Large intestine (tissue), 3 donors: ENCODE results near the gene TP73. TPM values are rescaled to one million over a fixed set of nuclear protein-coding genes. Genes with fewer than 3 reads are reported as not detected.

Source experiments
- DNase-seq, 2 donors: peaks; one replicate each; pipeline versions ENCODE4 v3.0.0 to v3.0.0-alpha.2; 2013
- H3K27ac ChIP-seq: one replicate; pipeline ENCODE4 v1.5.1; 2013; ENCODE audit warnings: low read length
- H3K27me3 ChIP-seq: 2 replicates; pipeline ENCODE4 v1.6.1; 2013; ENCODE audit warnings: low read length; ENCODE audit not compliant: control insufficient read depth, insufficient read depth
- H3K36me3 ChIP-seq: 2 replicates; pipeline ENCODE4 v1.6.1; 2013; ENCODE audit warnings: low read length; ENCODE audit not compliant: control insufficient read depth, insufficient read depth
- H3K4me1 ChIP-seq: one replicate; pipeline ENCODE4 v1.6.1; 2013; ENCODE audit warnings: low read length; ENCODE audit not compliant: control insufficient read depth, insufficient read depth
- H3K4me3 ChIP-seq: one replicate; pipeline ENCODE4 v1.5.1; 2013; ENCODE audit warnings: low read length
- H3K9me3 ChIP-seq: one replicate; pipeline ENCODE4 v1.6.1; 2013; ENCODE audit warnings: mild to moderate bottlenecking, low read depth, low read length, moderate library complexity; ENCODE audit not compliant: control insufficient read depth
- WGBS: methylation state at CpG from one replicate; pipeline ENCODE4 v1.1.5; 2013; ENCODE audit warnings: low lambda C conversion rate; ENCODE audit not compliant: insufficient coverage; 5-methylcytosine and 5-hydroxymethylcytosine counted together
- polyA plus RNA-seq: library from polyadenylated mRNA; unstranded; fragments of 120-200 nt; gene quantifications from one replicate; pipeline ENCODE4 v1.2.1, GENCODE V29; 2013

TP73 gene
- polyA plus RNA-seq, 1 donor: 0.55 TPM

GRCh38 chr1:3777078-3777547, 124.8 kb downstream of the TP73 start:
- DNase-seq: no peak
- WGBS: no CpG with 5 or more reads among the region's 10 CpGs
- Histone ChIP-seq H3K9me3 (peaks cover 2% of the 10 kb centered on the region), H3K27ac (no peak overlapping the region), H3K4me1 (peaks cover 30% of the 10 kb centered on the region), H3K27me3 (no peaks in the 10 kb centered on the region), H3K4me3 (no peak overlapping the region), H3K36me3 (peaks cover 31% of the 10 kb centered on the region)

- no CpG with 5 or more reads among the region's 20 CpGs for WGBS
- H3K9me3 ChIP-seq: peaks cover 2% of the 10 kb centered on the region
- peaks cover 39% of the 10 kb centered on the region for H3K36me3 ChIP-seq
- H3K4me1 ChIP-seq: peaks cover 30% of the 10 kb centered on the region
- no peak overlapping the region for H3K27ac ChIP-seq
- H3K27me3 ChIP-seq: no peaks in the 10 kb centered on the region
- H3K4me3 ChIP-seq: no peak overlapping the region
- peak in 1 of 2 donors; percentile 9 for DNase-seq
Measured at GRCh38 chr1:3777647-3778589, 125.6 kb downstream of the TP73 start.

DNA sequence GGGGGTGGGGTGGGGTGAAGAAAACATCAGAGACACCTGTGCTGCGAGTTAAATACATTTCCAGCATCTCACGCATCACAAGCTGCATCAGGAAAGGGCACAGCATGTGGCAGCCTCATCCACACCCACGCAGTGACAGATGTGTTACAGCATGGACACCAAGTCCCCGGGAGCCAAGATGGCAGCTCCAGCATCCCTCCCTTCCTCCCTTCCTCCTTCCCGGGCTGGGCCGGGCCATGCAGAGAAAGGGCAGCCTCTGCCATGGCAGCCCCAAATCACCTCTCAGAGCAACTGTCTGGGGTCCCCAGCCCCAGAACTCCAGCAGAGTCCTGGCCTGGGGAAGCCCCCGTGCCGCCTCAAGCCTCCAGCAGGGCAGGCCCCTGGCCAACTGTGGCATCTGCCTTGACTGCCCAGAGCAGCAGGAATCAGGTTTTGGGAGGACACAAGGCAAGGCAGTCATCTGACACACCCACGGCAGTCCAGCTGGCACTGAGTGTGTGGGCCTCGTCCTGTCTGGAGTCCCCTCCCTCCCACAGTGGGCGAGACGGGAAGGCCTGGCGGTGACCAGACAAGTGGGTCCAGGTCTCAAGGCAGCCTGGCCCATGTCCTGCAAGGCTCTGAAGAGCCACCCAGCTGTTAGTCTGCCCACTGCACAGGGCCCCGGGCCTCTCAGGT, 126.4 kb downstream of the TP73 start:
- Histone ChIP-seq H3K9me3 (peaks cover 2% of the 10 kb centered on the region), H3K27ac (no peak overlapping the region), H3K4me1 (peaks cover 25% of the 10 kb centered on the region), H3K36me3 (peaks cover 45% of the 10 kb centered on the region), H3K27me3 (no peaks in the 10 kb centered on the region), H3K4me3 (no peak overlapping the region)
- DNase-seq: no peak
- WGBS: no CpG with 5 or more reads among the region's 14 CpGs

DNA sequence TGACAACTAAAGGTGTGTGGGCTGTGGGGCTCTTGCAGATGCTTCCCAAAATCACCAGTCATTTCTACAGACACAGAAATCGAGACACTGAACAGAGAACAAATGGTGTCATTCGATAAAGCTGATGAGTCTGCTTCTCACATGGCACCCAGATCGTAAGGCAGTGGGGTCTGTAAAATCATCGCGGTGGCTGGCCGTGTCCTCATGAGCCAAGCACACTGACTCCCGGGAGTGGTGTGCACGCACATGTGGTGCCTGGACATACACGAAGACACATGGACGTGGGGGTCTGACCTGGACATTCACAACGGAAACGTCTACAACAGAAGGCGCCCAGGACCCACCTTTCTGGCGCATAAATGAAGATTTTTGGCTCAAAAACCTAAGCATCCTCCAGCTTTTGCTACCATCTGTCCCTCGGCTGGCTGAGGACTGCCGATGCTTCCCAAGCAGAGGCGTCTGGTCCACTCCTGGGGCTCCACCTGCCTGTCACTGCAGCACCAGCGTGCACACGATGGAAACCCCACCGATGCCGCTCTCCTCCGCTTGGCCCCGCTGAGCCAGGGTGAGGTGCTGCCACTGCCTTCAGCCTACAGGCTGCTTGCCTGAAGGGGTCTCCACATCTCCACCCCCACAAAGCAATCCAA, 127.1 kb downstream of the TP73 start:
- no peaks in the 10 kb centered on the region for H3K27me3 ChIP-seq
- peaks cover 50% of the 10 kb centered on the region for H3K36me3 ChIP-seq
- no CpG with 5 or more reads among the region's 23 CpGs for WGBS
- peaks cover 2% of the 10 kb centered on the region for H3K9me3 ChIP-seq
- no peak overlapping the region for H3K4me3 ChIP-seq
- H3K4me1 ChIP-seq: peaks cover 18% of the 10 kb centered on the region
- no peak overlapping the region for H3K27ac ChIP-seq
- no peak for DNase-seq

GRCh38 chr1:3779912-3780416, 127.6 kb downstream of the TP73 start:
- peaks cover 2% of the 10 kb centered on the region for H3K9me3 ChIP-seq

GRCh38 chr1:3780901-3781300, 128.6 kb downstream of the TP73 start:
- H3K9me3 ChIP-seq: peaks cover 2% of the 10 kb centered on the region
- 91% methylated on average over 4 of the region's 21 CpGs for WGBS
- H3K36me3 ChIP-seq: peaks cover 61% of the 10 kb centered on the region
- no peak for DNase-seq
- no peak overlapping the region for H3K27ac ChIP-seq
- H3K4me3 ChIP-seq: no peak overlapping the region
- no peaks in the 10 kb centered on the region for H3K27me3 ChIP-seq
- H3K4me1 ChIP-seq: peaks cover 10% of the 10 kb centered on the region

More at GRCh38 chr1:3779912-3780416, 127.6 kb downstream of the TP73 start:
- 100% methylated on average over 1 of the region's 20 CpGs for WGBS
- no peak overlapping the region for H3K4me3 ChIP-seq
- H3K36me3 ChIP-seq: peaks cover 53% of the 10 kb centered on the region
- no peak for DNase-seq
- H3K27me3 ChIP-seq: no peaks in the 10 kb centered on the region
- H3K27ac ChIP-seq: no peak overlapping the region
- H3K4me1 ChIP-seq: peaks cover 15% of the 10 kb centered on the region

- peaks cover 3% of the 10 kb centered on the region for H3K4me1 ChIP-seq
- no peak for DNase-seq
- no peaks in the 10 kb centered on the region for H3K27me3 ChIP-seq
- H3K9me3 ChIP-seq: peaks cover 2% of the 10 kb centered on the region
- peaks cover 83% of the 10 kb centered on the region for H3K36me3 ChIP-seq
- H3K4me3 ChIP-seq: no peak overlapping the region
- H3K27ac ChIP-seq: no peak overlapping the region
- WGBS: 100% methylated on average over 1 of the region's 30 CpGs
Measured at GRCh38 chr1:3783651-3784474, 131.5 kb downstream of the TP73 start.

GRCh38 chr1:3785045-3785444, 132.7 kb downstream of the TP73 start:
- no CpG with 5 or more reads among the region's 13 CpGs for WGBS
- no peaks in the 10 kb centered on the region for H3K27me3 ChIP-seq
- peak; percentile 75 to 86 for DNase-seq
- peaks cover 85% of the 10 kb centered on the region for H3K36me3 ChIP-seq
- no peak overlapping the region for H3K4me3 ChIP-seq
- peaks cover 2% of the 10 kb centered on the region for H3K9me3 ChIP-seq
- H3K27ac ChIP-seq: no peak overlapping the region
- peaks cover 3% of the 10 kb centered on the region for H3K4me1 ChIP-seq

DNA sequence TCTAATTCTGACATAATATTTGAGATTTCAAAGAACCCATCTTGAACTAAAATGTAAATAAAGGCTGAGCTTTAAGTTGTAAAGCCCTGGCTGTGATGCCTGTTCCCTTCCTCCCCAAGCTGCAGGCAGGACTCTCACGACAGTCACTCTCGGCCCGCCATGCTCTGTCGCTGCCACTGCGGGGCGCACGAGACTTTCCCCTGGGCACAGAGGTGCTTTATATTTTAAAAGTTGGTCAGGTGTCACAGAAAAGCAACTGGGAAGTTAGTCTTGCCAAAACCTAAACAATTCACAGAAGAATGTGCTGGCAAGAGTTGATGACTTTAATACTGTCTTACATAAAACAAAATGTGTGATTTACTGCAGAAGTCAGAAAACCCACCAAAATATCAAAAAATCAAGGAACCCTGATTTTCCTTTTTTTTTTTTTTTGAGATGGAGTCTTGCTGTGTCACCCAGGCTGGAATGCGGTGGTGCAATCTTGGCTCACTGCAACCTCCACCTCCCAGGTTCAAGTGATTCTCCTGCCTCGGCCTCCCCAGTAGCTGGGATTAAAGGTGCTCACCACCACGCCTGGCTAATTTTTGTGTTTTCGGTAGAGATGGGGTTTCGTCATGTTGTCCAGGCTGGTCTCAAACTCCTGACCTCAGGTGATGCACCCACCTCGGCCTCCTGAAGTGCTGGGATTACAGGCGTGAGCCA, 133.3 kb downstream of the TP73 start:
- no peaks in the 10 kb centered on the region for H3K27me3 ChIP-seq
- WGBS: no CpG with 5 or more reads among the region's 14 CpGs
- peaks cover 3% of the 10 kb centered on the region for H3K4me1 ChIP-seq
- no peak for DNase-seq
- peaks cover 84% of the 10 kb centered on the region for H3K36me3 ChIP-seq
- peaks cover 2% of the 10 kb centered on the region for H3K9me3 ChIP-seq
- H3K27ac ChIP-seq: no peak overlapping the region
- no peak overlapping the region for H3K4me3 ChIP-seq
